Fibroblast of skin of right quadriceps (primary cell): Measurements from ENCODE around the gene FOXO3B.
"Not testable (repeated sequence)": the region's sequence is repeated elsewhere in the genome, so short reads cannot be mapped to it uniquely, and the experiment has no call there.

Source experiments
- DNase-seq: peaks from one replicate; pipeline ENCODE4 v3.0.0-alpha.2; 2013

The FOXO3B gene

DNA sequence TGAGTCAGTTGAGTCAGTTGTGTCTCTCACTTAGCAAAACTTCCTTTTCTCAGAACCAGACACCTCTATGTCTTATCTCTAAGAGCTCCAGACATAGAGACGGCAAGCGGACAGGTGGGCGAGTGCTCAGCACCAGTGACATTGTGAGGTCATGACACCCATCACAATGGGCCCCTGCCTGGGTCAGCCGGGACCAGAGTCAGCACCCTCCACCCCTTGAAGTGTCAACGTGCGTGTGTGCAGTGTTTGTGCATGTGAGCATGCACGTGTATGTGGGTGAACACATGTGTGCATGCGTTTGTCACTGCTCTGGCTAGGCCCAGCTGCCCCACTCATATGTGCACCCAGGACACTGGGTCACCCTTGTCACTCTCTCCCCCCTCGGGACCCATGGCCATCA, 37.8 kb downstream of the FOXO3B start, which contains the start of gene TBC1D28:
Gene TBC1D28, minus strand, starts transcription at position 101 of the 400 bp plus-strand sequence. CDS start 3,039 bp downstream, outside the sequence.
- not testable (repeated sequence) for DNase-seq

DNA sequence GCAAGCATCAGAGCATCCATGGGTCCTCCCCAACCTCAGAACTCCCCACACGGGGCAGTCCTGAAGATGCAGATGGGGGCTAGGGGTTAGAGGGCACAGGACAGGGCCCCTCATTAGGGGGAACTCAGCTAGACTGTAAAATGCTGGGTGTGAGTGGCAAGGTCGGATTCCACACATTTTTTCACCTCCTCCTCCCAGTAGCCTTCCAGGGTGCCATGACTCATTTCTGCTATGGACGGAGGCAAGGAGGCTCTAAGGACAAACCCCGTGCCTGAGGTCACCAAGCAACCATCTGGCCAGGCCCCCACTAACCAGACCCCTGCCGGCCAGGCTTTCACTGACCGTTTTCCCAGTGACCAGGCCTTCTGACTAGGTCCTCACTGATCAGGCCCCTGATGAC, 39.0 kb downstream of the FOXO3B start:
- DNase-seq: not testable (repeated sequence)

DNA sequence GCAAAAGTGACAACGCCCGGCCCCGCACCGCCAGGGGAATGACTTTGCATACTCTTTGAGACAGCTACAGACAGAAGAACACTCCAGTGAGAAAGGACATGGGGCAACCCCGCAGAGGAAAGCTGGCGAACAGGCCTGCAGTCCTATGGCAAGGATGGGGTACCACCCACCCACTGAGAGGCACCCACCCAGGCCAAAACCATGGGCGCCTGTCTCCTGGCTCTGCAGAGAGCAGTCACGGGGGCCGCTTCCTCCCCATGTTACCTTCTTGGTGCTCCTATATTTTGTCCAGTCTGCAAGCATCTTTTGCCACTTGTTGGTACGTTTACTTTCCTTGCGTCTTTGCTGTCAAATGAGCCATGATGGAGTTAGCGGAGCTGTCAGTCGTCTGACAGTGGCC, 43.8 kb downstream of the FOXO3B start:
- not testable (repeated sequence) for DNase-seq

DNA sequence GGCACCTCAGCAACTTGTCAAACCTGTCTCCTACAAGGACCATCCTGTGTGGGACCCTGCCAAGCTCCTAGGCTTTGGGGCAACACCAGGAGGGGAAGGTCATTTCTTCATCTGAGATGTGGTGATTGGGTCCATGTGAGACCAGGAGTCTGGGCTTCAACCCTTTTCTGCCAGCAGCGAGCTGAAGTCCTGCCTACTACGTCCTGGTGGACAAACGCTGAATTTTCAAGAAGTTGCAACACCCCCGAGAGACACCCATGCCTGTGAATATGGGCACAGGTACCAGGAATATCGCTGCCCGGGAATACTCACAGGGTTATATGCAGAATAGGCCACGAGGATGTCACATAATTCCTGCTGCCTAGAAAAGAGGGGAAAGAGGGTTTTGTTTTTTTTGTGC, 45.9 kb downstream of the FOXO3B start:
- DNase-seq: not testable (repeated sequence)

DNA sequence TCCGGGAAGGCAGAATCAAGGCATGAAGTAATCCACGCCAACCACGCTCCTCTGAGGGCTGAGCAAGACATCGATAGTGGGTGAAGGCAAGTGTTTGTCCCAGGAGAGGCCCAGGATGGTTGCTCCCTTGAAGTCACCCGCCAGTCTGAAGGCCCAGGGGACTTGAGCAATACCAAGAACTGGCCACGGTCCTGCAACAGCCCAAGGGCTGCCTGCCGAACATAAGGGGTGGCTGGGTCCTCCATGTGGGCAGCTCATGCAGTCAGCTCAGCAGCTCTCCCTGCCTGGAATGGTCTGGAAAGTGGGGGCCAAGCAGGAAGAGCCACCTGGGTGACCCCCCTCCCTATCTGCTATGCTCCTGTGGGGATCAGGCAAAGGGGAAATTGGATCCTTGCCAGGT, 46.3 kb downstream of the FOXO3B start:
- not testable (repeated sequence) for DNase-seq

DNA sequence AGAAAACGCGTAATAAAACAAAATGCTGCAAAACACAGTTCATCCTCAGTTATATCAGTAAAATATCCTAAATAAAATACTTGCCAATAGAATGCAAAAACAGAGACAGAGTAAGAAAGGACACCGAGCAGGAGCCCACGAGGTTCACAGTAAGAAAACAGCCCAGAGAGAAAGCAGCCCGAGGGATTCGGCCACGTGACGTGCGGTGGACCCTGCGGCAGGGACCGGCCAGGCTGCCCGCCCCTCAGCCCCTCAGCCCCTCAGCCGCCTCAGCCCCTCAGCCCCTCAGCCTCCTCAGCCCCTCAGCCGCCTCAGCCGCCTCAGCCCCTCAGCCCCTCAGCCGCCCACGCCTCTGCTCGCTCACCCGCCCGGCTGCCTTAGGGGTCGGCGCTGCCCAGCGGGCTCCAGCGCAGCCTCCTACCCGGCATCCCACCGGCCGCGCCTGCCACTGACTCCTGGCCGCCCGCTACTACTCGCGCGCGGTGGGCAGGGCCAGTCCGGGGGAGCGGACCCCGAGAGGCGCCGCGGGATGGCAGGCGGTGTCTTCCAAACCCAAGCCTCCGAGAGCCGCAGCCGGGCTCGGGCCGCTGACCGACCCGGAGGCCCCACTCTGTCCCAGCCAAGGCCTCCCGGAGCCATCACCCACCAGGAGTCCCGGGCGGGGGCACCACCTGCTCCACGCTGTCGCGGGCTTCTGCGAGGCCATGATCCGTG, 47.4 kb downstream of the FOXO3B start:
- not testable (repeated sequence) for DNase-seq
